Body of pancreas (tissue), 4 donors: ENCODE results near the gene GSAP.

ENCODE experiments used
- CTCF ChIP-seq, 7 experiments: fragments of 450-650 bp in 4 of 7; fragments of 200-600 bp in 3 of 7; sonication (generic) in 3 of 7; IDR thresholded peaks; one replicate each; pipeline ENCODE4 v1.5.1; 2016 to 2019; ENCODE audit warnings: antibody characterized with exemption in 7 of 7
- POLR2A ChIP-seq, 3 donors: fragments of 450-650 bp; IDR thresholded peaks; one replicate each; pipeline ENCODE4 v1.6.1; 2016; ENCODE audit warnings: antibody characterized with exemption in 3 of 3, mild to moderate bottlenecking in 2 of 3

- TF ChIP-seq CTCF (IDR thresholded peaks at IDR 0.05), result no peak
- TF ChIP-seq POLR2A (IDR thresholded peaks at IDR 0.05), result no peak
Measured at GRCh38 chr7:77282897-77283296, 133.3 kb downstream of the GSAP start.
